Calu3 (cell line): Measurements from ENCODE around the gene SPC25. TPM values are rescaled to one million over a fixed set of nuclear protein-coding genes. Genes with fewer than 3 reads are reported as not detected.

Source experiments
- BruUV-seq: library from RNA; stranded (reverse); fragments of 400-500 nt; replicated peaks from 2 replicates; lab custom pipeline; 2021; lab: Mats Ljungman, UMichigan
- CTCF ChIA-PET: fragments of 300-600 bp; sonication (Branson Sonifier 250); formaldehyde crosslinking; loops from one replicate; lab custom pipeline; 2022; ENCODE audit warnings: antibody characterized with exemption; lab: Charles Lee
- DNase-seq: peaks from one replicate; pipeline ENCODE4 v3.0.0; 2022
- H3K27ac Mint-ChIP-seq: one replicate; pipeline ENCODE4 v1.8.0; 2022; ENCODE audit warnings: mixed read lengths; ENCODE audit not compliant: unreplicated experiment
- H3K27me3 Mint-ChIP-seq: one replicate; pipeline ENCODE4 v1.8.0; 2022; ENCODE audit warnings: mixed read lengths; ENCODE audit not compliant: unreplicated experiment
- H3K36me3 Mint-ChIP-seq: one replicate; pipeline ENCODE4 v1.8.0; 2022; ENCODE audit warnings: mild to moderate bottlenecking, moderate library complexity, mixed read lengths; ENCODE audit not compliant: insufficient read depth, unreplicated experiment
- H3K4me1 Mint-ChIP-seq: one replicate; pipeline ENCODE4 v1.8.0; 2022; ENCODE audit warnings: mild to moderate bottlenecking, low read depth, mixed read lengths; ENCODE audit not compliant: unreplicated experiment
- H3K4me3 Mint-ChIP-seq: one replicate; pipeline ENCODE4 v1.8.0; 2022; ENCODE audit warnings: mild to moderate bottlenecking, low read depth, moderate library complexity, mixed read lengths; ENCODE audit not compliant: unreplicated experiment
- H3K9me3 Mint-ChIP-seq: one replicate; pipeline ENCODE4 v1.8.0; 2022; ENCODE audit warnings: low read depth, mixed read lengths; ENCODE audit not compliant: unreplicated experiment
- intact Hi-C: fragments of 100-400 bp; cut with micrococcal nuclease; formaldehyde crosslinking; loops from one replicate; pipeline ENCODE4 v1.10.0; 2022; ENCODE audit not compliant: unreplicated experiment
- total RNA-seq: library from RNA; stranded (reverse); gene quantifications from 2 replicates; pipeline ENCODE4 v1.2.3, GENCODE V29; 2022
- TF ChIP-seq, protein P1 (sequence below): fragments of 200-600 bp; IDR thresholded peaks from one replicate; pipeline ENCODE4 v1.8.0; 2022; ENCODE audit warnings: antibody characterized with exemption; ENCODE audit not compliant: unreplicated experiment

Gene SPC25
- total RNA-seq, 1 experiment from 2014 or later: 77.0 TPM

DNA sequence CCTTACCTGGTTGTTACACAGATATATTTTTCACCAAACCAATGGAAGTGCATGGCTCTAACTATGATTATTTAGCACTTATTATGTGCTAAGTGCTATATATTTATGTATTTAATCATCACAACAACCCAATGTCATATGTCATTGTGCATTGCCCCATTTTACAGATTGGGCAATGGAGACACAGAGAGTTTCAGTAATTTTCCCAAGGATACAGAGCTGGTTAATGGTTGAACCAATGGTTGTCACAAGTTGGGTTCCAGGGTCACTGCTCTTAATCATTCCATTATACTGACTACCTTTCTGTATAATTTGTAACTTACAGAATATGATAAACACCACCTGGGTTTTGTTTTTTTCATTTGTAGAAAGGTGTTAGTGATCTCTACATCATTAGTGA, 58.6 kb downstream of the SPC25 start:
- Mint-ChIP-seq H3K9me3 (no peaks in the 10 kb centered on the region), H3K27ac (no peak overlapping the region), H3K4me3 (no peak overlapping the region), H3K27me3 (no peaks in the 10 kb centered on the region), H3K36me3 (no peaks in the 10 kb centered on the region), H3K4me1 (peaks cover 7% of the 10 kb centered on the region)
- intact Hi-C loops: no loop called here
- no peak for DNase-seq
- TF ChIP-seq, protein P1, sequence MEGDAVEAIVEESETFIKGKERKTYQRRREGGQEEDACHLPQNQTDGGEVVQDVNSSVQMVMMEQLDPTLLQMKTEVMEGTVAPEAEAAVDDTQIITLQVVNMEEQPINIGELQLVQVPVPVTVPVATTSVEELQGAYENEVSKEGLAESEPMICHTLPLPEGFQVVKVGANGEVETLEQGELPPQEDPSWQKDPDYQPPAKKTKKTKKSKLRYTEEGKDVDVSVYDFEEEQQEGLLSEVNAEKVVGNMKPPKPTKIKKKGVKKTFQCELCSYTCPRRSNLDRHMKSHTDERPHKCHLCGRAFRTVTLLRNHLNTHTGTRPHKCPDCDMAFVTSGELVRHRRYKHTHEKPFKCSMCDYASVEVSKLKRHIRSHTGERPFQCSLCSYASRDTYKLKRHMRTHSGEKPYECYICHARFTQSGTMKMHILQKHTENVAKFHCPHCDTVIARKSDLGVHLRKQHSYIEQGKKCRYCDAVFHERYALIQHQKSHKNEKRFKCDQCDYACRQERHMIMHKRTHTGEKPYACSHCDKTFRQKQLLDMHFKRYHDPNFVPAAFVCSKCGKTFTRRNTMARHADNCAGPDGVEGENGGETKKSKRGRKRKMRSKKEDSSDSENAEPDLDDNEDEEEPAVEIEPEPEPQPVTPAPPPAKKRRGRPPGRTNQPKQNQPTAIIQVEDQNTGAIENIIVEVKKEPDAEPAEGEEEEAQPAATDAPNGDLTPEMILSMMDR: no peak
- BruUV-seq: no TSS peak
- CTCF ChIA-PET: no interaction called here

DNA sequence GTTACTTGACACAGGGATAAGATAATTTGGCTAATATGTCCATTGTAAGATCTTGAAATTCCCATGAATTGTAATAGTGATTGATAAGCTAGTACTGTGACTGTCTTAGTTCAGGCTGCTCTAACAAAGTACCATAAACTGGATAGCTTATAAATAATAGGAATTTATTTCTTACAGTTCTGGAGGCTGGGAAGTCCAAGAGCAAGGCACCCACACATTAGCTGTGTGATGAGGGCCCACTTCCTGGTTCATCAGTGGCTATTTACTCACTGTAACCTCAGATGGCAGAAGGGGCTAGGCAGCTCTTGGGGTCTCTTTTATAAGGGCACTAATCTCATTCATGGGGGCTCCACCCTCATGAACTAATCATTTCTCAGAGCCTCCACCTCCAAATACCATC, 59.3 kb downstream of the SPC25 start:
- no peak overlapping the region for H3K27ac Mint-ChIP-seq
- no TSS peak for BruUV-seq
- H3K4me1 Mint-ChIP-seq: peaks cover under 1% of the 10 kb centered on the region
- H3K4me3 Mint-ChIP-seq: no peak overlapping the region
- no peaks in the 10 kb centered on the region for H3K36me3 Mint-ChIP-seq
- DNase-seq: no peak
- CTCF ChIA-PET: interaction anchor here (0.6 to 1.0 kb wide), 2 partner anchors 16 to 300 kb away, joined by 3 to 4 read pairs; no protein-coding TSS in a partner anchor
- intact Hi-C loops: no loop called here
- TF ChIP-seq, protein P1: no peak
- no peaks in the 10 kb centered on the region for H3K9me3 Mint-ChIP-seq
- H3K27me3 Mint-ChIP-seq: no peaks in the 10 kb centered on the region

- H3K36me3 Mint-ChIP-seq: no peaks in the 10 kb centered on the region
- no peaks in the 10 kb centered on the region for H3K27me3 Mint-ChIP-seq
- TF ChIP-seq, protein P1: no peak
- DNase-seq: no peak
- CTCF ChIA-PET: interaction anchor here (1.3 to 2.0 kb wide), 2 partner anchors 9 to 10 kb away, joined by 3 to 7 read pairs; no protein-coding TSS in a partner anchor
- intact Hi-C loops: no loop called here
- no peak overlapping the region for H3K4me3 Mint-ChIP-seq
- no peaks in the 10 kb centered on the region for H3K9me3 Mint-ChIP-seq
- no peak overlapping the region for H3K27ac Mint-ChIP-seq
- BruUV-seq: no TSS peak
- H3K4me1 Mint-ChIP-seq: no peaks in the 10 kb centered on the region
Observed at GRCh38 chr2:168825126-168825525, 65.1 kb downstream of the SPC25 start.

GRCh38 chr2:168821992-168822391, 68.2 kb downstream of the SPC25 start:
- peaks cover 8% of the 10 kb centered on the region for H3K4me1 Mint-ChIP-seq
- CTCF ChIA-PET: interaction anchor here (0.6 kb wide), 1 partner anchor 156 kb away, joined by 14 read pairs; no protein-coding TSS in a partner anchor
- no peaks in the 10 kb centered on the region for H3K9me3 Mint-ChIP-seq
- no peaks in the 10 kb centered on the region for H3K36me3 Mint-ChIP-seq
- intact Hi-C loops: no loop called here
- no peaks in the 10 kb centered on the region for H3K27me3 Mint-ChIP-seq
- TF ChIP-seq, protein P1: no peak
- H3K4me3 Mint-ChIP-seq: no peak overlapping the region
- DNase-seq: no peak
- no peak overlapping the region for H3K27ac Mint-ChIP-seq
- no TSS peak for BruUV-seq
